CD4-positive, alpha-beta T cell (primary cell): Measurements from ENCODE around the gene SRRM1. TPM values are rescaled to one million over a fixed set of nuclear protein-coding genes. Genes with fewer than 3 reads are reported as not detected.
"Not testable (repeated sequence)": the region's sequence is repeated elsewhere in the genome, so short reads cannot be mapped to it uniquely, and the experiment has no call there.

ENCODE experiments used
- ATAC-seq: fragments of 200-7000 bp; cut with Tn5 transposase; one replicate; pipeline ENCODE4 v1.10.0; 2022; ENCODE audit warnings: mild to moderate bottlenecking; ENCODE audit not compliant: poor library complexity
- CTCF ChIA-PET: fragments of 350-600 bp; sonication (Branson Sonifier 250); formaldehyde crosslinking; loops from one replicate; lab custom pipeline; 2021; ENCODE audit warnings: antibody characterized with exemption, inconsistent platforms; lab: Charles Lee
- POLR2A ChIA-PET: fragments of 350-600 bp; sonication (Branson Sonifier 250); formaldehyde crosslinking; loops from one replicate; lab custom pipeline; 2021; ENCODE audit warnings: antibody characterized with exemption, inconsistent platforms; lab: Charles Lee
- DNase-seq, 14 experiments: peaks; one replicate each; pipeline ENCODE4 v3.0.0-alpha.2; 2013 to 2020; ENCODE audit warnings: mixed read lengths in 2 of 14
- H3K27ac ChIP-seq, 2 donors: one replicate each; pipeline versions ENCODE4 v1.5.1 to v1.7.0; 2013; ENCODE audit warnings: low read length in 2 of 2, low read depth in 1 of 2, mild to moderate bottlenecking in 1 of 2
- H3K27me3 ChIP-seq, 2 experiments: 1 replicate in 1 of 2; 2 replicates in 1 of 2; pipeline versions ENCODE4 v1.6.1 to v1.7.0; 2013; ENCODE audit warnings: low read length in 2 of 2, control low read depth in 1 of 2, mild to moderate bottlenecking in 1 of 2, moderate library complexity in 1 of 2; ENCODE audit not compliant: insufficient read depth in 2 of 2, control insufficient read depth in 1 of 2
- H3K36me3 ChIP-seq: one replicate; pipeline ENCODE4 v1.6.1; 2013; ENCODE audit warnings: low read length, control low read depth; ENCODE audit not compliant: insufficient read depth
- H3K4me1 ChIP-seq: one replicate; pipeline ENCODE4 v1.6.1; 2013; ENCODE audit warnings: low read length, control low read depth; ENCODE audit not compliant: insufficient read depth
- H3K4me3 ChIP-seq: one replicate; pipeline ENCODE4 v1.5.1; 2013; ENCODE audit warnings: mild to moderate bottlenecking, low read length, moderate library complexity
- H3K9me3 ChIP-seq, 2 experiments: 1 replicate in 1 of 2; 2 replicates in 1 of 2; pipeline versions ENCODE4 v1.6.1 to v1.7.0; 2013; ENCODE audit warnings: low read length in 2 of 2, mild to moderate bottlenecking in 2 of 2, control low read depth in 1 of 2, moderate library complexity in 1 of 2; ENCODE audit not compliant: control insufficient read depth in 1 of 2, insufficient read depth in 1 of 2
- H3K27ac Mint-ChIP-seq: one replicate; pipeline ENCODE4 v1.8.0; 2020; ENCODE audit warnings: mixed read lengths
- H3K27me3 Mint-ChIP-seq: one replicate; pipeline ENCODE4 v1.8.0; 2021; ENCODE audit warnings: mixed read lengths
- H3K36me3 Mint-ChIP-seq: one replicate; pipeline ENCODE4 v1.8.0; 2021; ENCODE audit warnings: low read depth, mixed read lengths
- H3K4me1 Mint-ChIP-seq: one replicate; pipeline ENCODE4 v1.8.0; 2021; ENCODE audit warnings: low read depth, mixed read lengths
- H3K4me3 Mint-ChIP-seq: one replicate; pipeline ENCODE4 v1.8.0; 2020; ENCODE audit warnings: mild to moderate bottlenecking, mixed read lengths
- H3K9me3 Mint-ChIP-seq: one replicate; pipeline ENCODE4 v1.8.0; 2020; ENCODE audit warnings: mixed read lengths
- intact Hi-C, 2 experiments: fragments of 100-400 bp; cut with DNase I in 1 of 2; cut with micrococcal nuclease in 1 of 2; formaldehyde crosslinking; loops; one replicate each; pipeline versions ENCODE4 v1.15.1 to v1.9.0; 2023 to 2025; cut with DNase I, micrococcal nuclease
- total RNA-seq, 174 experiments: library from RNA in 2 of 174; stranded (reverse) in 2 of 174; gene quantifications; one replicate each; pipeline ENCODE4 v1.2.3 and lab custom pipeline; 2021 to 2026
- TF ChIP-seq, protein P1 (sequence below): fragments of 200-600 bp; IDR thresholded peaks from one replicate; pipeline ENCODE4 v1.8.0; 2022; ENCODE audit warnings: antibody characterized with exemption, mild to moderate bottlenecking

SRRM1 gene
- total RNA-seq, 2 experiments from 2014 or later, result 338 to 360 TPM

DNA sequence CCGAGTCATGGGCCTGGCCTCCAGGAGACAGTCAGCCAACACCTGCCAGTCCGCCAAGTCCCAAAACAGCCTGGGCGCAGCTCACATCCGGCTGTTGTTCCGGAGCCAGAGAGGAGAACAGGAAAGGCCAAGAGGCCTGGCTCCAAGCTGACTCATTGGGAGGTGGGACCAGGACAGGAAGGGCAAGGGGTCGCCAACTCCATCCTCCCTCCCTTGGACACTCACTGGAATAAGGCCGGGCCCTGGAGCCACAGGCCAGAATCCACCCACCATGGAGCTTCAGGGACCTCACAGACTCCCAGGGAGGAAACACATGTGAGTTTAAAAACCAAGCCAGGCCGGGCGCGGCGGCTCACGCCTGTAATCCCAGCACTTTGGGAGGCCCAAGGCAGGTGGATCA lies 77.0 kb downstream of the SRRM1 start:
- H3K27me3 ChIP-seq, result no peaks in the 10 kb centered on the region
- Mint-ChIP-seq H3K4me1 (peaks cover 9% of the 10 kb centered on the region), H3K27me3 (no peaks in the 10 kb centered on the region), H3K36me3 (no peaks in the 10 kb centered on the region), H3K27ac (no peak overlapping the region), H3K4me3 (no peak overlapping the region), H3K9me3 (no peaks in the 10 kb centered on the region)
- CTCF ChIA-PET, result no interaction called here
- H3K27ac ChIP-seq, result no peak overlapping the region
- DNase-seq, result no peak
- H3K4me3 ChIP-seq, result no peak overlapping the region
- POLR2A ChIA-PET, result interaction anchor here (0.7 kb wide), 1 partner anchor 52 kb away, joined by 3 read pairs; no protein-coding TSS in a partner anchor
- intact Hi-C loops, result no loop called here
- H3K36me3 ChIP-seq, result no peaks in the 10 kb centered on the region
- TF ChIP-seq, protein P1, sequence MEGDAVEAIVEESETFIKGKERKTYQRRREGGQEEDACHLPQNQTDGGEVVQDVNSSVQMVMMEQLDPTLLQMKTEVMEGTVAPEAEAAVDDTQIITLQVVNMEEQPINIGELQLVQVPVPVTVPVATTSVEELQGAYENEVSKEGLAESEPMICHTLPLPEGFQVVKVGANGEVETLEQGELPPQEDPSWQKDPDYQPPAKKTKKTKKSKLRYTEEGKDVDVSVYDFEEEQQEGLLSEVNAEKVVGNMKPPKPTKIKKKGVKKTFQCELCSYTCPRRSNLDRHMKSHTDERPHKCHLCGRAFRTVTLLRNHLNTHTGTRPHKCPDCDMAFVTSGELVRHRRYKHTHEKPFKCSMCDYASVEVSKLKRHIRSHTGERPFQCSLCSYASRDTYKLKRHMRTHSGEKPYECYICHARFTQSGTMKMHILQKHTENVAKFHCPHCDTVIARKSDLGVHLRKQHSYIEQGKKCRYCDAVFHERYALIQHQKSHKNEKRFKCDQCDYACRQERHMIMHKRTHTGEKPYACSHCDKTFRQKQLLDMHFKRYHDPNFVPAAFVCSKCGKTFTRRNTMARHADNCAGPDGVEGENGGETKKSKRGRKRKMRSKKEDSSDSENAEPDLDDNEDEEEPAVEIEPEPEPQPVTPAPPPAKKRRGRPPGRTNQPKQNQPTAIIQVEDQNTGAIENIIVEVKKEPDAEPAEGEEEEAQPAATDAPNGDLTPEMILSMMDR, result no peak
- no peak for ATAC-seq
- peaks cover 6% of the 10 kb centered on the region for H3K4me1 ChIP-seq
- no peaks in the 10 kb centered on the region for H3K9me3 ChIP-seq

DNA sequence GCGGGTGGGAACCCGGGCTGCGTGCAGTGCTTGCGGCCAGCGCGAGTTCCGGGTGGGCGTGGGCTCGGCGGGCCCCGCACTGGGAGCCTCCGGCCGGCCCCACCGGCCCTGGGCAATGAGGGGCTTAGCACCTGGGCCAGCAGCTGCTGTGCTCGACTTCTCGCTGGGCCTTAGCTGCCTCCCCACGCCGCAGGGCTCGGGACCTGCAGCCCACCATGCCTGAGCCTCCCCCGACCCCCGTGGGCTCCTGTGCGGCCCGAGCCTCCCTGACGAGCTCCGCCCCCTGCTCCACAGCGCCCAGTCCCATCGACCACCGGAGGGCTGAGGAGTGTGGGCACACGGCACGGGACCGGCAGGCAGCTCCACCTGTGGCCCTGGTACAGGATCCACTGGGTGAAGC lies 78.4 kb downstream of the SRRM1 start:
- no peaks in the 10 kb centered on the region for H3K36me3 ChIP-seq
- H3K4me1 Mint-ChIP-seq, result peaks cover 9% of the 10 kb centered on the region
- H3K27me3 Mint-ChIP-seq, result no peaks in the 10 kb centered on the region
- H3K9me3 Mint-ChIP-seq, result no peaks in the 10 kb centered on the region
- ATAC-seq (no peak), DNase-seq (no peak)
- H3K9me3 ChIP-seq, result no peaks in the 10 kb centered on the region
- TF ChIP-seq, protein P1, result no peak
- no peaks in the 10 kb centered on the region for H3K36me3 Mint-ChIP-seq
- intact Hi-C loops, result no loop called here
- H3K27ac Mint-ChIP-seq, result no peak overlapping the region
- H3K4me3 Mint-ChIP-seq, result no peak overlapping the region
- ChIA-PET CTCF (no interaction called here), POLR2A (no interaction called here)
- H3K4me3 ChIP-seq, result no peak overlapping the region
- H3K27ac ChIP-seq, result no peak overlapping the region
- H3K4me1 ChIP-seq, result peaks cover 6% of the 10 kb centered on the region
- H3K27me3 ChIP-seq, result no peaks in the 10 kb centered on the region

DNA sequence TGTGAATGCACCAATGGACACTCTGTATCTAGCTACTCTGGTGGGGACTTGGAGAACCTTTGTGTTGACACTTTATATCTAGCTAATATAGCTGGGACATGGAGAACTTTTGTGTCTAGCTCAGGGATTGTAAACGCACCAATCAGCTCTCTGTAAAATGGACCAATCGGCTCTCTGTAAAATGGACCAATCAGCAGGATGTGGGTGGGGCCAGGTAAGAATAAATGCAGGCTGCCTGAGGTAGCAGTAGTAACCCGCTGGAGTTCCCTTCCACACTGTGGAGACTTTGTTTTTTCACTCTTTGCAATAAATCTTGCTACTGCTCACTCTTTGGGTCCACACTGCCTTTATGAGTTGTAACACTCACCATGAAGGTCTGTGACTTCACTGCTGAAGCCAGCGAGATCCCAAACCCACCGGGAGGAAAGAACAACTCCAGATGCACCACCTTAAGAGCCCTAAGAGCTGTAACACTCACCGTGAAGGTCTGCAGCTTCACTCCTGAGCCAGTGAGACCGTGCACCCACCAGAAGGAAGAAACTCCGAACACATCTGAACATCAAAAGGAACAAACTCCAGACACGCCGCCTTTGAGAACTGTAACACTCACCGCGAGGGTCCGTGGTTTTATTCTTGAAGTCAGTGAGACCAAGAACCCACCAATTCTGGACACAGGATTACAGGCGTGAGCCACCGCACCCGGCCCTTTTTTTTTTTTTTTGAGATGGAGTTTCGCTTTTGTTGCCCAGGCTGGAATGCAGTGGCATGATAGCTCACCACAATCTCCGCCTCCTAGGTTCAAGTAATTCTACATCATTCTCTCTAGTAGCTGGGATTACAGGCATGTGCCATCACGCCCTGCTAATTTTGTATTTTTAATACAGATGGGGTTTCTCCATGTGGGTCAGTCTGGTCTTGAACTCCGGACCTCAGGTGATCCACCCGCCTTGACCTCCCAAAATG lies 79.3 kb downstream of the SRRM1 start:
- H3K4me1 ChIP-seq, H3K27me3 Mint-ChIP-seq, intact Hi-C loops, H3K9me3 Mint-ChIP-seq, H3K36me3 ChIP-seq, H3K9me3 ChIP-seq, H3K36me3 Mint-ChIP-seq, H3K4me1 Mint-ChIP-seq, H3K27ac Mint-ChIP-seq, DNase-seq, H3K27me3 ChIP-seq, H3K27ac ChIP-seq: not testable (repeated sequence)
- POLR2A ChIA-PET, result interaction anchor here (1.4 kb wide), 1 partner anchor 17 kb away, joined by 4 read pairs; no protein-coding TSS in a partner anchor
- peak overlapping the region; percentile 46 for H3K4me3 ChIP-seq
- peak overlapping the region; percentile 86 for H3K4me3 Mint-ChIP-seq
- CTCF ChIA-PET, result interaction anchor here (0.7 to 1.0 kb wide), 2 partner anchors 108 to 521 kb away, joined by 3 read pairs; no protein-coding TSS in a partner anchor
- peak; percentile 59 for ATAC-seq

Other genes with a start within 250 kb of the SRRM1 start
- gene STPG1, start 229.5 kb upstream of the SRRM1 start, total RNA-seq, result 1 to 10 TPM; 1.8 to 2.4 TPM
- 10 to 100 TPM; 26.3 to 29.8 TPM for gene NIPAL3, start 227.5 kb upstream of the SRRM1 start, total RNA-seq
- gene RCAN3, start 140.5 kb upstream of the SRRM1 start, total RNA-seq, result 100 to 1,000 TPM; 185 to 191 TPM
- not detected for gene NCMAP, start 87.2 kb upstream of the SRRM1 start, total RNA-seq
- 1 to 10 TPM; 1.1 to 1.3 TPM for gene CLIC4, start 102.1 kb downstream of the SRRM1 start, total RNA-seq